SK-N-MC (cell line): ENCODE measurements around the gene SLC7A5.
"Not testable (repeated sequence)": the region's sequence is repeated elsewhere in the genome, so short reads cannot be mapped to it uniquely, and the experiment has no call there.

ENCODE experiments used
- DNase-seq: peaks from one replicate; pipeline ENCODE4 v3.0.0-alpha.2; 2011; ENCODE audit warnings: low read depth, low spot score
- H3K27ac ChIP-seq: fragments of 200-600 bp; sonication (generic); 2 replicates; pipeline ENCODE4 v1.5.1; 2016; ENCODE audit warnings: mixed run types
- H3K36me3 ChIP-seq: fragments of 200-600 bp; sonication (generic); 2 replicates; pipeline ENCODE4 v1.6.1; 2017; ENCODE audit warnings: antibody characterized with exemption, low read length, mixed read lengths; ENCODE audit not compliant: insufficient read depth
- H3K4me3 ChIP-seq: fragments of 200-600 bp; sonication (generic); 2 replicates; pipeline ENCODE4 v1.5.1; 2016
- H3K9ac ChIP-seq: fragments of 200-600 bp; sonication (generic); 2 replicates; pipeline ENCODE4 v1.8.0; 2017; ENCODE audit warnings: mixed run types, mixed read lengths; ENCODE audit not compliant: insufficient read length
- H3K9me3 ChIP-seq: fragments of 200-600 bp; sonication (generic); 2 replicates; pipeline ENCODE4 v1.6.1; 2017; ENCODE audit warnings: low read depth, mild to moderate bottlenecking, antibody characterized with exemption, low read length, moderate library complexity, mixed read lengths
- EZH2 ChIP-seq: fragments of 200-600 bp; sonication (generic); IDR thresholded peaks from one replicate; pipeline ENCODE4 v1.6.1; 2017; ENCODE audit warnings: antibody characterized with exemption
- FOXP2 ChIP-seq: optimal IDR thresholded peaks from 2 replicates; pipeline ENCODE3; 2011; ENCODE audit warnings: mild to moderate bottlenecking, moderate library complexity; ENCODE audit not compliant: insufficient read depth; ENCODE audit errors: extremely low read length, control extremely low read depth
- POLR2AphosphoS5 ChIP-seq: IDR thresholded peaks from 2 replicates; pipeline ENCODE4 v1.6.1; 2012; ENCODE audit warnings: mild to moderate bottlenecking, low read depth, low read length, borderline replicate concordance

SLC7A5 gene

DNA sequence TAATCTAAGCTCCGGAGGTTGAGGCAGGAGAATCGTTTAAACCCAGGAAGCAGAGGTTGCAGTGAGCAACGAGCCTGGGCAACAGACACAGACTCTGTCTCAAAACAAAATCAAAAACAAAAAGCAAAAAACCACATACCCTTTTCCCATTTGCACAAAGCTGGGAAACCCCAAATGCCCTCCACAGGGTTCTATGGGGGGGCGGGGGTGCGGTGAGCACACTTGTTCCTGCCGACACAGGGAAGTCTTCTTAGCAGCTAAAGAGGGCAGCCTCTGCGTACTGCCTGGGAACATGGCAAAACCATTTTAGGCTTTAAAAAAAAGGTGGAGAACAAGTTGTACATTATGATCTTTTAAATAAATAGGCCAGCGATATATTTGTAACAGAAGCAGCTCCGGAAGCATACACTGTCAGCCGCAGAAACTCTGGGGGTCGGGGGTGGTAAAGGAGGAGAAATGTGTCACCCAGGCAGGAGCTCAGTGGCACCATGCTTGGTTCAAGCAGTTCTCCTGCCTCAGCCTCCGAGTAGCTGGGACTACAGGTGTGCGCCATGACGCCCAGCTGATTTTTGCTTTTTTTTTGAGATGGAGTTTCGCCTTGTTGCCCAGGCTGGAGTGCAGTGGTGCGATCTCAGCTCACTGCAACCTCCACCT is 3.3 kb downstream of the SLC7A5 start:
- not testable (repeated sequence) for DNase-seq, H3K4me3 ChIP-seq, H3K27ac ChIP-seq, H3K9me3 ChIP-seq, H3K9ac ChIP-seq, H3K36me3 ChIP-seq

DNA sequence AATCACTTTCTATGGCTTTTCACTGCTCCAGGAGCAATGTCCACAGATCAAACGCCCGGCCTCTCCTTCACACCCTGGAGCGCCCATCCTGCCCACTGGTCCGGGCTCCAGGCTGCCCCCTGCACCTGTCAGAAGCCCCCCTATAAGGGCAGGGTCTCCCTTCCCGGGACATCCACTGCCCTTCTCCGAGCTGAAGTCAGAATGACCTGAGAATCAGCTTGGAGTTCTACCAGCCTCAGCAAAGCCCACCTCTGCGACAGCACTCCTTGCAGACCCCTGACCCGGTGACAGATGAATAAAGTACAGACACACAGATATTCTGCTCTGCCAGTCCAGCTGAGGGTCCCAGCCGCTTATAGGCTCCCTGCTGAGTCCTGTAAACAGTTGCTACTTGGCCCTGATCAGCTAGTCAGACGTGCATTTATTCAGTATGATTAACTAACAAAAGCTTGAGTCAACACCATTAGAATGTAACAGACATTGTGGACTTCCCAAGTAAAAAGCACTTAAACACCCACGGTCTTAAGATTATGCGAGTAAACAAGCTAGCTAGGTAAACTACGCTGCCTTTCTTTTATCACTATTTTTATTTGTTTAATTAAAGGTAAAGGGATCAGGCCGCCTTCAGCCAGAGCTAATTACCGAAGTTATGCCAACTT is 4.8 kb downstream of the SLC7A5 start:
- H3K27ac ChIP-seq = no peak overlapping the region
- DNase-seq = no peak
- H3K9me3 ChIP-seq = no peaks in the 10 kb centered on the region
- H3K4me3 ChIP-seq = no peak overlapping the region
- TF ChIP-seq POLR2AphosphoS5 (no peak), FOXP2 (no peak), EZH2 (no peak)
- H3K9ac ChIP-seq = no peak overlapping the region
- peaks cover 4% of the 10 kb centered on the region; the same call in 1 of the 2 replicates for H3K36me3 ChIP-seq

DNA sequence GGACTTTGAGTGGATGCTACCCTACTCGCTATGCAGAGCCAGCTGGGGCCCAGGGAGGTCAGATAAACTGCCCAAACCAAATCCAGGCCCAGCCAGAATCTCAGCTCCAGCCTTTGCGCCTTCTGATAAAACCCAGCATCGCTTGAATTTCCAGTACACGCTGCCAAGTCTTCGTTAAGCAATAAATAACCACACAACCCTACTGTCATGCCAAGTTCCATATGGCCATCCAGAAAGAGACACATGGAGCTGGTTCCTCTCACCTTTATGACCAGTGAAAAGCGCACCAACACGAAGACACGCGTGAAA is 6.0 kb downstream of the SLC7A5 start:
- DNase-seq, H3K36me3 ChIP-seq, H3K4me3 ChIP-seq, H3K9me3 ChIP-seq, H3K9ac ChIP-seq, H3K27ac ChIP-seq: not testable (repeated sequence)

DNA sequence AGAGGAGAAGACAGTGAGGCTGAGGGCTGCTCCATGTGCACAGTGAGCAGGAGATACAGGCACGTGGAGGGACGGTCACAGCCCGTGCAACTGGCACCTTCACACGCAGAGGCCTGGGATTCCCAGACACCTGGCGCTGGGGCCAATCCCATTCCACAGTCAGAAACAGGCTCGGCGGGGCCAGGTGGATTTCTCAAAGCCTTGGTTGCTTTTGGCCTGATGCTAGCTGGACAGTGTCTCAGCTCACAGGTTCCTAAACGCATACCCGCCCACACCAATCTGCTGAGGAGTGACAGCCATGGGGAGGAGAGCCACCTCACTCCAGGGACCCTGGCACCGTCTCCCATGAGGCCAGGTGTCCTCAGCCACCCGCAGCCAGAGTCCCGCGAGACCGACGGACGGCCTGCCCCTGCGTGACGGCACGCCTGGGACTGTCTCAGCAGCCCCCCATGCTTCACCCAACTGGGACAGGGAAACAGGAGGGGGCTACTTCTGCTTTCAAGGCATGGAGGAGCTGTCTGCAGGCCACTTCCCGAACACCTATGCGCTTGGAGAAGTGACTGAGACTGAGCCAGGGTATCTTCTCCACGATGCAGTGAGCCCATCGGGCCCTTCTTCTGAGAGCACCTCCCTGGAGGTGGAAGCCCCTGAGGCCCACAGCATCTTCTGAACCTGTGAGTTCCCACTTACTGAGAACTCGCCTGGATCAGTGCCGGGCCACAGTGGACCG is 6.5 kb downstream of the SLC7A5 start:
- H3K4me3 ChIP-seq, H3K9me3 ChIP-seq, H3K36me3 ChIP-seq, H3K27ac ChIP-seq, DNase-seq, H3K9ac ChIP-seq: not testable (repeated sequence)

DNA sequence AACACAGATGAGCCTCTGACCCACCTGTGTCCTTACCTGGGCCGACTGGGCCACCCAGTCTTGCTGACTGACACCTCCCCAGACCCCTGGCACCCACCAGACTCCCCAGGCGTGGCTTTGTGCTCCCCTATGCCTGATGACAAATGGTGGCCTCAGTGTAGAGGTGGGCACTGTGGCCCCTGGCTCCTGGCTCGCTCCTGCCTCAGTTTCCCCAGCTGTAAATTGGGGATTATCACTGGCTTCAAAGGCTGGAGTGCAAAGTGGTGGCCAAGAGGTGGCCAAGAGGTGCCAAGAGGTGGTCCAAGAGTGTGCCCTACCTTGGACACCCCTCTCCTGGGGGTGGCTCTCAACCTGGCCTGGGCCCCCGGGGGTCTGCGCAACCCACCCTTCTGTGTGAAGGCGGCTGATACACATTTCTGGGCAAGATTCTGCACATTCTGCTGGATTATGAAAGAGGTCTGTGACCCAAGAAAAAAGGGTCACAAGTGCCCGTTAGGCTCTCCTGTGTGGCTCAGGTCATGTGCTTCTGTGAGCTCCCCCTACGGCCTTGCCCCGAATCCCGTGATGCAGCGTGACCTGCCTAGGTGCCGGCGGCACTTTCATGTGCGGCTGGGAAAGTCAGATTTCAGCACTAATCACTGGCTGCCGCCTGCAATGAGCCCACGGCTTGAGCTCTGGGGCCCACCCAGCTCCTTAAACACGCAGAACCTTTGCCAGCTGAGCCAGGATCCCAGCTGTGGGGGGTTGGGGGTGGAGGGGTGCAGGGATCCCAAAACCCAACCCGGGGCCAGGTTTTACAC is 7.8 kb downstream of the SLC7A5 start:
- H3K4me3 ChIP-seq, DNase-seq, H3K36me3 ChIP-seq, H3K9me3 ChIP-seq, H3K9ac ChIP-seq, H3K27ac ChIP-seq: not testable (repeated sequence)

DNA sequence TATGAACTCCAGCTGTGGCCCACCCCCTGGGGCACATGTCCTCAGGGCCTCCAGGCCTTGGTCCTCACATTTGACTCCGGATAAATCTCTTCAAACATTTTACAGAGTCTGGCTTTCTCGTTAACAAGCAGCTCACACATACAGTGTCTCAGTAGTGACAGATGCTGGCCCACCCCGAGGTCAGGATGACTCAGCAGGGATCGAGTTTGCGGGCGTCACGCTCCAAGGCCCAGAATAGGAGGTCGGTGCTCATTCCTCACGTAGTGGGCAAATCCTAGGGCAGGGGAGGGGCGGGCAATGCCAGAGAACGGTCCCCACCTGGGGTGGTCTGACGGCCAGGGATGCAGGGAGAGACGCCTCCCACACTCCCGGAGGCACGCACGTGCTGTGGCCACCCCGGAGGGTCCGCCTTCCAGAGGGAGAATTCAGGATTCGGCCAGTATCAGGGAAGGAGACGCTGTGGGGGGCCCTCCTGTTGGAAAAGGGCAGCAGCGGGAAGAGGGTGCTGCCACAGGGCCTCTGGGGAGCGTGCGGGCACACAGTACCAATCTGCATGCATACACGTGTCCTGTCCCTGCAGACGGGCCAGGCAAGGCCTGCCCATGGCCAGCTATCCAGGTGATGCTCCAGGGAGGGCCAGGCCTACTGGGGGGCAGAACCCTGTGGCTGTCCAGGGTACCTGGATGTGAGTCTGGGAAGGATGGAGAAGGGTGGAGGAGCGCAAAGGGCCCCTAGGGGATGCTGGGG is 8.6 kb downstream of the SLC7A5 start:
- DNase-seq = no peak
- TF ChIP-seq EZH2 (no peak), POLR2AphosphoS5 (no peak), FOXP2 (no peak)
- no peak overlapping the region for H3K4me3 ChIP-seq
- H3K27ac ChIP-seq = no peak overlapping the region
- H3K36me3 ChIP-seq = peaks cover 4% of the 10 kb centered on the region; the same call in 1 of the 2 replicates
- no peak overlapping the region for H3K9ac ChIP-seq
- no peaks in the 10 kb centered on the region for H3K9me3 ChIP-seq

DNA sequence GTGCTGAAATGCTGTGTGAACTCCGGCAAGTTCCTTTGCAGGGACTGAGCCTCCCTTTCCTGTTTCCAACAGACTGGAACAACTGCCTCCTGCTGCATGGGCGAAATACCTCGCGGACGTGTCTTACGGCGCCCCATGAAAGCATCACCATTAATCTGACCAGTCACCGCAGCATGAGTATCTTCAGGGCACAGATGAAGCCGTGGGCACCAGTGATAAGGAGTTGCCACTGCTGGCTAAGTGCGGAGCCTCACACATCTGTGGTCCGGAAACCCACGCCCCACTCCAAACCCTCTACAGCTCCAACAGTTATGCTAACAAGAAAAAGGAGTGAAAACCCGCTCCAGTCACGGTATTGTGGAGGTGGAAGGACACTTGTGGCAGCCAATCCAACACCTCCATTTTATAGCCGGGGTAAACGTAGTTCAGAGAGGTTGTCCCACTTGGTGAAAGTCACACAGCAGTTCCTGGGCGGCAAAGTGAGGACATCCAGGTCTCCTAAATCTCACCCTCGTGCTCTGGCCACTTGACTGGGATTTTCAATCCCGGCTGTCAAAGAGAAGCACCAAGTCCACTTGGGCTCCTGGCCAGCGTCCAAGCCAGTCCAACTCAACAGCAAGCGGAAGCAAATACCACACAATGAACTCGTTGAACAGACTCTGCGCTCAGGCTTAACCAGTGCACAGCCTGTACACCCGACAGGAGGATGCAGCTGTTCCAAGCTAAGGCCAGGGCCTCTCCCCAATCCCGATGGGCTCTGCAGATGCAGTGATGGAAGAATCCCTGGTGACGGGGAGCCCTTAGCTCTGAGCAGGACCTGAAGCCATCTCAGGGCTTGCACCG is 10.9 kb downstream of the SLC7A5 start:
- not testable (repeated sequence) for H3K36me3 ChIP-seq, H3K4me3 ChIP-seq, H3K9ac ChIP-seq, H3K27ac ChIP-seq, H3K9me3 ChIP-seq, DNase-seq

DNA sequence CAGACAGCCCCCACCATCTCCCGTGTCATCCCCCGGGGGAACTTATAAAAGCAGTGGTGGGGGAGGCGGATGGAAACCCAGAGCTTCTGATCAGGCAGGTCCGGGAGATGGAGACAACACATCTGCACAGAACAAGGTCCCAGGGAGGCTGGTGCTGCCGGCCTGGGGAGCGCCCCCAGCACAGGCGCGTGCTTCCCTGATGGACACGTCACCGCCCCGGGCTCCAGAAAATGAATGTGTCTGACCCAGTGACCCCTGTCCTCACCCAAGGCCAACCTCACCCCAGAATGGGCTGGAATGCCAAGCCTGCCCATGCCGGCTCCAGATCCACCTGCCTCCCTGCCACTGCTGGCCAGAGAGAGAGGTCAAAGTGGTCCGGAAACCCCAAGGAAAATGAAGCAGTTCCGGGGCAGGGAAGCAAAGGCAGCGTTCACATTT is 12.5 kb downstream of the SLC7A5 start:
- H3K9me3 ChIP-seq = no peaks in the 10 kb centered on the region
- peaks cover under 1% of the 10 kb centered on the region; the same call in 1 of the 2 replicates for H3K36me3 ChIP-seq
- DNase-seq = no peak
- no peak overlapping the region for H3K9ac ChIP-seq
- no peak overlapping the region for H3K27ac ChIP-seq
- no peak overlapping the region for H3K4me3 ChIP-seq
- TF ChIP-seq POLR2AphosphoS5 (no peak), FOXP2 (no peak), EZH2 (no peak)
